UCSD-AML1 (cell line): ENCODE results near the gene TRPC4AP.

Experiments
- DNase-seq: peaks from one replicate; lab custom pipeline; 2025; ENCODE audit not compliant: unreplicated experiment; lab: John Stamatoyannopoulos, UW

Gene TRPC4AP

DNA sequence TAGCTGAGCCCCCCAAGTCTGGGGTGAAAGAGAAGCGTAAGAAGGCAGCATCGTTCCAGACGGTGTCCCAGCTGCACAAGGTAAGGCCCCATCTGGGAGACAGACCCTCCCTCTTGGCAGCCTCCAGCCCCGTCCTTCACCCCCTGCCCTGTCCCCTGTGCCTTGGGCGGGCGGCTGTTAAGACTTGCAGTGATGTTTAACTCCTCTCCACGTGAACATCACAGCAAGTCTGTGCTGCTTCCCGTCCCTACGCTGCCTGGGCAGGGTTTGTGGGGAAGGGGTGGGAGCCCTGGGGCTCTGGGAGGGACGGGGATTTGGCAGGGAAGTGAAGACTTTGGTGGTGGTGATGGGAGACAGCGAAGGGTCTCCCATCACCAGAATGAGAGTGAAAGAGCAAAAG lies 102.4 kb downstream of the TRPC4AP start:
- no peak for DNase-seq

DNA sequence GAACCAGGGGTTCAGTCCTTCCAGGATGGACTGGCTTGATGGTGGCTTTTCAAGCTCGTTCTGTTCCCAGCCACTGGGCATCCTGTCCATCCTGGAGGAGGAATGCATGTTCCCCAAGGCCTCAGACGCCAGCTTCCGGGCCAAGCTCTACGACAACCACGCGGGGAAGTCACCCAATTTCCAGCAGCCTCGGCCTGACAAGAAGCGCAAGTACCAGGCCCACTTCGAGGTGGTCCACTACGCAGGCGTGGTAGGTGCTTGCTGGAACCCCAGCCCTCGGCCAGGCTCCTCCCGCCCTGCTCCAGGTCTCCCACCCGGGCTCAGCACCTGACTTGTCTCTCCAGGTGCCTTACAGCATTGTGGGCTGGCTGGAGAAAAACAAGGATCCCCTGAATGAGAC lies 102.9 kb downstream of the TRPC4AP start:
- DNase-seq = no peak

- DNase-seq = no peak
These were observed 103.5 kb downstream of the TRPC4AP start for GRCh38 chr20:34989118-34989517.

DNA sequence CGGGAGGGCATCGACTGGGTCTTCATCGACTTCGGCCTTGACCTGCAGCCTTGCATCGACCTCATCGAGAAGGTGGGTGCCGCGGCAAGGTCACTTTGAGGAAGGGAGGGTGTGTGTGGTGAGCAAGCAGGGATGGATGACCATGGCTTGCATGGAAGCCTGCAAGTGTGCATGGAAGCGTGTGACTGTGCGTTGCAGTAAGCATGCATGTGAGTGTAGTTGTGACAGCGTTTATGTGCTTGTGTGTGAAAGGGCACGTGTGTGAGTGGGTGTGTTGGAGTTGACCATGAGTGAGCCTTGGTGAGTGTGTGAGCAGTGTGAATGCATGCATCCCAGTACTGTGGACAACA lies 104.4 kb downstream of the TRPC4AP start:
- no peak for DNase-seq

DNA sequence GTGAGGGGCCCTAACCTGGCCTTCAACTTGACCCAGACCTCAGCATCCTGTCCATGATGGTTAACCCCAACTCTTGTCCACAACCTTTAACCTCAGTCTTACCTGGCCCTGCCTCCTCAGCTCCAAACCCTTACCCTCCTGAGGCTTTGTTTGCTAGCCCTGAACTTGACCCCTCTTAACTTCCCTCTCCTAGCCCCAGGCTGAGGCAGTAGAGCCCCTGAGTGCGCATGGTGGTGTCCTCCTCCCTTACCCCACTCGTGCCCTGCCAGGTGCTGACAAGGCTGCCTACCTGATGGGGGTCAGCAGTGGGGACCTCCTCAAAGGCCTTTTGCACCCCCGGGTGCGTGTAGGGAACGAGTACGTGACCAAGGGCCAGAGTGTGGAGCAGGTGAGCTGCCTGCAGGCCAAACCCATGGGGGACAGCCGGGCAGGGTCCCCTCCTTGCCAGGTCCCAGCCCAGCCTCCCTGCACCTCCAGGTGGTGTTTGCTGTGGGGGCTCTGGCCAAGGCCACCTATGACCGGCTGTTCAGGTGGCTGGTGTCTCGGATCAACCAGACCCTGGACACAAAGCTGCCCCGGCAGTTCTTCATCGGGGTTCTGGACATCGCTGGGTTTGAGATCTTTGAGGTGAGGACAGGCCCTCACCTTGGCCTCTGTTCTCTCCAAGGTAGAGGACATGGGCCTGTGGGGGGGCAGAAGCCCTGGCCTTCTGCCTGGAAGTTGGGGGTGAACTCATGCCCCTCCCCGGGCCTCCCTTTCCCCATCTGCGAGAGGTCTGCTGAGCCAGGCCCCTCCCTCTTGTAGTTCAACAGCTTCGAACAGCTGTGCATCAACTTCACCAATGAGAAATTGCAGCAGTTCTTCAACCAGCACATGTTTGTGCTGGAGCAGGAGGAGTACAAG lies 105.1 kb downstream of the TRPC4AP start:
- DNase-seq = no peak

DNA sequence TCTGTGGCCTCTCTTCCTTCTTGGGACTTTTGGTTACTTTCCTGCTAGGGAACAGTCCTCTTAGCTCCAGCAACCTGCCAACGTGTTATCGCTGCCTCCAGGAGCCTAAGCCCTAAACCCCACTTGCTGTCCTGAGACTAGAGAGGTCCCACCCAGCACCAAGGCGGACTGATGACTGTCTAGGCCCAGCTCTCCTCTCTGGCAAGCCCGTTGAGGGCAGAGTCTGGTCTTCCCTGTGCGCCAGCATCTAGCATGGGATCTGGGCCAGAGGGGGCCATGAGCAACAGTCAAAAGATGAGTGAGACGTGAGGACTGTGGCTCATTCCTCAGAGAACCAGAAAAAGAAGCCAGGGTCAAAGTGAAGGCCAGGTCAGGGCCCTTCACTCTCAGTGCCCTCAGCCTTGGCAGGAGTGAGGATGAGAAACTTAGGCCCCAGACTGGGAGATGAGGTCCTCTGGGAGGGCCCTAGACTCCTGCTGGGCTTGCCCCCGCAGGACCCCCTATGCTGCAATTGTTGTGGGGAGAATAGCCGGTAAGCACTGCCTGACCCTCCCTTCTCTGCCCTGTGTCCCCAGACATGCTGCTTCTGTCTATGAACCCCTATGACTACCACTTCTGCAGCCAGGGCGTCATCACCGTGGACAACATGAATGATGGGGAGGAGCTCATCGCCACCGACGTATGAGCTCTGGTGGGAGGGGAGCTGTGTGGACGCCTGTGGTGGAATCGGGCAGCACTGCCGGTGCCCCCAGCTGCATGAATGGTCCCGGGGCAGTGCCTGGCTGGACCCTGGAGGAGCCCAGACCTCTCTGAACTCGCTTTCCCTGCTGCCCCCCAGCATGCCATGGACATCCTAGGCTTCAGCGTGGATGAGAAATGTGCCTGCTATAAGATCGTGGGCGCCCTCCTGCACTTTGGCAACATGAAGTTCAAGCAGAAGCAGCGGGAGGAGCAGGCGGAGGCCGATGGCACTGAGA lies 106.0 kb downstream of the TRPC4AP start:
- no peak for DNase-seq

DNA sequence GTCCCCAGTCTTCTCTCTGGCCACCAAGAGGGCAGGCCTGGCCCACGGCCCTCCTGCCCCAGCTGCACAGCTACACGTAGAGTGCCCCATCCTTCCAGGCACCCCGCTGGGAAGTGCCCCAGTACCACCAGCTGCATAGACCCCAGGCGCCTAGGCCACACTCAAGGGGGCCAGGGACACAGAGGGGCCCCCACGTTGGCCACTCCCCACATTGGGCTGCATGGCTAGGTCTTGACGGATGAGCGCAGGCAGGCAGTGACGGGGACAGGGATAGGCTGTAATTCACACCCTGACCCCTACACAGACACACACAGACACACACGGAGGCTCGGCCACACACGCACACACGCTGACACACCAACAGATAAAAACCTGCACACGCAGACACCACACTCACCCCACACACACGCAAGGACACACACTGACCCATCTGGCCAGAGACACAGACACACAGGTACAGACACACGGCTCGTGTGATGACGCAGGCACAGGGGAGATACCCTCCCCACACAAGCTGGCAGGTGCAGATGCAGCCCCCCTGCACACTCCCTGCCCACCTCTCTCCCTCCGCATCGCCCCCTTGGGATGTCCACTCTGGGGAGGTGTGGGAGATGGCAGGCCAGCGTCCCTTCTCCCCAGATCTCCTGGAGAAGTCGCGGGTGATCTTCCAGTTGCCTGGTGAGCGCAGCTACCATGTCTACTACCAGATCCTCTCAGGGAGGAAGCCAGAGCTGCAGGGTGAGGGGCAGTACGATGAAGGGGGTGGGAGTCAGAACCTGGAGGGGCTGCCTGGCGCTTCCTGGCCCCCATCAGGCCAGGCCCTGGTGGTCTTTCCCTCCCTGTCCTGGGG lies 106.9 kb downstream of the TRPC4AP start:
- no peak for DNase-seq

GRCh38 chr20:34984756-34985261 lies 107.8 kb downstream of the TRPC4AP start:
- no peak for DNase-seq

DNA sequence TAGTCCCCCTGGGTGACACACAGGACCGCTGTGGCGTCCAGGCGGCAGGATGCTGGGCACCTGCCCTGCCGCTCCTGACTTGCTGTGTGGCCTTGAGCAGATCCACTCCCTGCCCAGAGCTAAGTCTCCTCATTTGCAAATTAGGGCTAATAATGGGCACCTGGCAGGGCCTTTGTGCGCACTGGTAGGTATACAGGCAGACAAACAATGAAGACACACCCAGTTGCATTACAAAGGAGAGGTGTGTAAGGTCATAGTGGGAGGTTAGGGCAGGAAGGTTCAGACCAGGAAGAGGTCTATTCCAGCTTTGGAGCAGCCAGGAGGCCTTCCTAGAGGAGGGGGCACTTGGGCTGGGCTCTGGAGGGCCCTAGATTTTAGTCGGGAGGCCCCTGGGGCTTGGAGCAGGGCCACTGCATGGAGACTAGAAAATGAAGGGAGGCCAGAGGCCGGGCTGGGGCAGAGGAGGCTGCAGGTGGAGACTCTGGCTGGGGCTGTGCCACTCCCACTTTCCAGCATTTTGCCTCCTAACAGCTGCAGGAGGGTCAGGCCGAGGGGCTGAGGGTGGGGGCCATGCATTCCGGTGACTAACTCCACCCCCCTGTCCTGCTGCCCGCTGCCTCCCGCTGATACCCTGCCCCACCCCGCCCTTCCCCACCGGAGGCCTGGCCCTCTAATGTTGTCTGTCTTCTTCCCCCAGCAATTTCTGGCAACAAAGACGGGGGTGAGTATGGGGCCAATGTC lies 108.4 kb downstream of the TRPC4AP start:
- DNase-seq = no peak

DNA sequence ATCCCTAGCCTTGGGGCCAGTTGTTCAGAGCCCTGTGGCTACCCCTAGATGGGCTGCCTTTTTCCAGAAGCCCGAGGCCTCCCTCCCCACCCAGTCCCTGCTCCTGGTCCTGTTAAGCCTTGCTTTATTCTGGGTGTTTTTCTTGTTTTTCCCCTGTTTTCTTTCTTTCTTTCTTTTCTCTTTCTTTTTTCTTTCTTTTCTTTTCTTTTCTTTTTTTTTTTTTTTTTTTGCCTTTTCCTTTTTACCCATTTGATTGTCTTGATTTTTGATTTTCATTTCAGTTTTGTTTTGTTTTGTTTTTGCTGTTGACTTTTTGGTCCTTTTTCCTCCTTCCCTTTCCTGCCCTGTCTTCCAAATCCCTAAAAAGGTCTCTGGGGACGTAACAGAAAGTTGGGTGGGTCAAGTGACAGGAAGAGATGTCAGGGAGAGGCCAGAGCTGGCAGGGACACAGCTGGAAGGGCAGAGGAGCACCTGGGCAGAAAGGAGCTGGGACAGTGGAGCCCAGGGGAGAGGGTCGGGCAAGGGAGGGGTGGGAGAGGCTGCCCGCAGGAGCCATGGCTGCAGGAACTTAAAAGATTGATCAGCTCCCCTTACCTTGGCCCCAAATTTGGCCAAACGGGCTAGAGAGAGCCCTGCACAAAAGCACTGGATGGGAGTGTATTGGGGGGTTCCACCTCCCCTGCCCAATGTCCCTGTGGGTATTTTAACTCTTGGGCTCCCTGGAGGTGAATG lies 109.4 kb downstream of the TRPC4AP start:
- DNase-seq = no peak

GRCh38 chr20:34982270-34983088 lies 110.1 kb downstream of the TRPC4AP start:
- no peak for DNase-seq

- DNase-seq = no peak
These were observed 111.9 kb downstream of the TRPC4AP start for GRCh38 chr20:34980543-34981233.

- no peak for DNase-seq
These were observed 113.0 kb downstream of the TRPC4AP start for GRCh38 chr20:34979366-34980153.

DNA sequence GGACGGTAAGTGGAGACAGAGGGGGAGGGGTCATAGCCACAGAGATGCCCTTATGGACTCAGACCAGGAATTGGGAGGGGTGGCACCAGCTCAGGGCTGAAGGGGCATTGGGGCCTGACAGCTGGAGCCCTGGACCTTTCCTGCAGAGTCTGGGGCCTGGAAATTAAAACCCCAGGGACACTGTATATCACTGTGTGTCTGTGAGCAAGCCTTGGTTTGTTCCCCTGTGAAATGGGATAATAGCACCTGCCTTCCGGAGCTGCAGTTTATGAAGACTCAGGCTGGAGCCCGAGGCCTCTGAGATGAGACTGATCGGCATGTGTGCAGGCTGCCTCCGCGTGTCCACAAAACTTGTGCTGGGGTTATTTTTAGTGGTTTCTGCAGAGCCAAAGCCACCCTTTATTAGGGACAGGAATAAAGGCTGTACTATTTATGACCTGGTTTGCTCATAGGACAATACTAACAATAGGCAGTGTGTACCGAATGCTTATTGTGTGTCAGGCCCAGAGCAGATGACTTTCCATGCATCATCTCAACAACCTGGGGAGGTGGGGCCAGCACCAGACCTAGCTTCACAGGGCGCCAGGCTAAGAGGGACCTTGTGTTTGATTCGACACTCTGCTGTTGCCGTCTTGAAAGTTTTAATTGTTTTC lies 114.4 kb downstream of the TRPC4AP start:
- DNase-seq = no peak

GRCh38 chr20:34977365-34978091 lies 115.1 kb downstream of the TRPC4AP start:
- DNase-seq = no peak

DNA sequence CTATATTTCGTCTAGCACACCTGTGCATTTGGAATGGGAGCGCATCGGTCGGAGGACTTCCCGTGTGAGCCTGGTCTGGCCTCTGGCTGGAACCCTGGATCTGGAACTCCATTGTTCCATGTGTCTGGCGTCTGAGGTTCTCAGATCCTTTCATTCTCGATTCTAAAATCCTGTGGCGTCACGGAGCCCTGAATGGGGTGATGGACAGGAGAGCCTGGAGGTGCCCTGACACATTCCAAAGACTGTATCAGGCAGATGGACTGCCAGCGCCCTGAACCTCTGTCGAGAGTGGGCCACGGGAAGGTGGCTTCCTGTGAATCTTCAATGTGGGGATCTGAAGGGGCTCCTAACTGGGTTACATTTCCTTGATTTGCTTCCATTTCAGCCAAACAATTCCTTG lies 116.3 kb downstream of the TRPC4AP start:
- DNase-seq = no peak
